Loucy (cell line): ENCODE data around the gene STUB1.
"Not testable (repeated sequence)": the region's sequence is repeated elsewhere in the genome, so short reads cannot be mapped to it uniquely, and the experiment has no call there.

Experiments used
- EZH2phosphoT487 ChIP-seq: fragments of 200-600 bp; IDR thresholded peaks from 2 replicates; pipeline ENCODE4 v1.6.1; 2018; ENCODE audit warnings: antibody characterized with exemption, mild to moderate bottlenecking, moderate library complexity, borderline replicate concordance
- TF ChIP-seq, protein P1 (sequence below): fragments of 200-600 bp; sonication (generic); conservative IDR thresholded peaks from 2 replicates; pipeline ENCODE4 v1.5.1; 2014; ENCODE audit warnings: mild to moderate bottlenecking, antibody characterized with exemption, low read length

- TF ChIP-seq, protein P1, sequence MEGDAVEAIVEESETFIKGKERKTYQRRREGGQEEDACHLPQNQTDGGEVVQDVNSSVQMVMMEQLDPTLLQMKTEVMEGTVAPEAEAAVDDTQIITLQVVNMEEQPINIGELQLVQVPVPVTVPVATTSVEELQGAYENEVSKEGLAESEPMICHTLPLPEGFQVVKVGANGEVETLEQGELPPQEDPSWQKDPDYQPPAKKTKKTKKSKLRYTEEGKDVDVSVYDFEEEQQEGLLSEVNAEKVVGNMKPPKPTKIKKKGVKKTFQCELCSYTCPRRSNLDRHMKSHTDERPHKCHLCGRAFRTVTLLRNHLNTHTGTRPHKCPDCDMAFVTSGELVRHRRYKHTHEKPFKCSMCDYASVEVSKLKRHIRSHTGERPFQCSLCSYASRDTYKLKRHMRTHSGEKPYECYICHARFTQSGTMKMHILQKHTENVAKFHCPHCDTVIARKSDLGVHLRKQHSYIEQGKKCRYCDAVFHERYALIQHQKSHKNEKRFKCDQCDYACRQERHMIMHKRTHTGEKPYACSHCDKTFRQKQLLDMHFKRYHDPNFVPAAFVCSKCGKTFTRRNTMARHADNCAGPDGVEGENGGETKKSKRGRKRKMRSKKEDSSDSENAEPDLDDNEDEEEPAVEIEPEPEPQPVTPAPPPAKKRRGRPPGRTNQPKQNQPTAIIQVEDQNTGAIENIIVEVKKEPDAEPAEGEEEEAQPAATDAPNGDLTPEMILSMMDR, result not testable (repeated sequence)
- TF ChIP-seq EZH2phosphoT487, result not testable (repeated sequence)
Measured at GRCh38 chr16:691242-691641, 11.0 kb downstream of the STUB1 start.
